ENCODE data around the gene PIK3R5.

The PIK3R5 gene

GRCh38 chr17:8924595-8924994 is 40.9 kb downstream of the PIK3R5 start:
- no peak for DNase-seq (ENCODE audit: low read depth)

- no peak for DNase-seq (ENCODE audit: low read depth)
These were observed 41.7 kb downstream of the PIK3R5 start for GRCh38 chr17:8923762-8924161.

GRCh38 chr17:8922928-8923327 is 42.6 kb downstream of the PIK3R5 start:
- no peak for DNase-seq (ENCODE audit: low read depth)

- DNase-seq (ENCODE audit: low read depth), result no peak
These were observed 43.1 kb downstream of the PIK3R5 start for GRCh38 chr17:8922451-8922850.

GRCh38 chr17:8921147-8921546 is 44.4 kb downstream of the PIK3R5 start:
- DNase-seq (ENCODE audit: low read depth), result no peak

DNA sequence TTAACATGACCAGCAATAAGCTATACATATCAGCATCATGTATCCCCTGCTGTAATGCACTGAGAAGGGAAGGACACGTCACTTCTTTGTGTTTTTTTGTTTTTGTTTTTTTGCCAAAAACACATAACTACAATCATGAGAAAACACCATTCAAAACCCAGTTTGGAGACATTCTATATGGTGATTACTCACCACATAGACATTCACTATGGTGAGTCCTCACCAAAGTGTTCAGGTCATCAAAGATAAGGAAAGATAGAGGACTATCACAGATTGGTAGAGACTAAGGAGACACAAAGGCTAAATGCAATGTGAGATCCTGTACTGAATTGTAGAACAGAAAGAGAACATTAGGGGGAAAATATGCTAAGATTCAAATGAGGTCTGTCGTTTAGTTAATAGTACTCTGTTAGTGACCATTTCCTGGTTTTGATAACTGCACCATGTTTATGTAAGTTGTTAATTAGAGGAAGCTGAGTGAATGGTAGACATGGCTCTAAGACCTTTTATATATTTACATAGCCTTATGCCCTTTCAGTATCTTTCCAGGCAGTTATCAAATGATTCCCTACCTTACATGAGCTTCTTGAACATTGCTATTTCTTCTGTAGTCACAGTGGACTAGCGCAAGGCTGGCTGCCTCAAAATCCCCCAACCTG is 46.6 kb downstream of the PIK3R5 start:
- no peak for DNase-seq (ENCODE audit: low read depth)

DNA sequence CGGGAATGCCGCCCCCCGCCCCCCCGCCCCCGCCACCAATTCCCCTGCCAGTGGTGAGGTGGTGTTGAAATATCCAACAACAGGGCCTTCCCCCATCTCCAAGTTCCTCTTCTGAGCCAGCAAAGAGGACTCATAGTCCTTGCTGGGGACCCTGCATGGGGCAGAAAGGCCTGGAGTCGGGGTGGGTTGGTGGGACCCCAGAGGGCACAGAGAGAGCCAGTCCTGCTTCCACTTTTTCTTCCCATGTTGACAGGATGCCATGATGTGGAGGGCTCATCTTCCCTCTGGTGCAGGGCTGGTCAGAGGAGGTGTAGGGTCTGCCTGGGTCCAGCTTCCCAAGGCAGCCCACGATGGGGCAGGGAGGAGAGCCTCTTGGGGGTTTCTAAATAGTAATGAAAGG is 49.0 kb downstream of the PIK3R5 start:
- DNase-seq (ENCODE audit: low read depth), result no peak

- no peak for DNase-seq (ENCODE audit: low read depth)
These were observed 51.0 kb downstream of the PIK3R5 start for GRCh38 chr17:8914554-8914953.

- DNase-seq (ENCODE audit: low read depth), result no peak
These were observed 51.6 kb downstream of the PIK3R5 start for GRCh38 chr17:8913879-8914278.

DNA sequence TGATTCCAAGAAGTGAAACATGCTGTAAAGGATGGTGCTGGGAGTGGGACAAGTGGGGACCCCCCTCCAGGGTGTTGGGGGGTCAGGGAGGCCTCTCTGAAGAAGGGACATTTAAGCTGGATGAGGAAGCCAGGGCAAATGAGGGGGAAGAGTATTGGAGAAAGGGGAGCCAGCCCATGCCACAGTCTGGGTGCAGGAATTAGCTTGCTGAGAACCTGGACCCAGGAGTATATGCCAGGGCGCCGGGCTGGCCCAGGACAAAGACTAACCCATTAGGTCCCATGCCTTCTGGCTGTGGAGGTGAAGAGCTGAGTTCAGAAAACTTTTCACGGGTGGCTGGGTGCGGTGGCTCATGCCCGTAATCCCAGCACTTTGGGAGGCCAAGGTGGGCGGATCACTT is 52.4 kb downstream of the PIK3R5 start:
- no peak for DNase-seq (ENCODE audit: low read depth)

DNA sequence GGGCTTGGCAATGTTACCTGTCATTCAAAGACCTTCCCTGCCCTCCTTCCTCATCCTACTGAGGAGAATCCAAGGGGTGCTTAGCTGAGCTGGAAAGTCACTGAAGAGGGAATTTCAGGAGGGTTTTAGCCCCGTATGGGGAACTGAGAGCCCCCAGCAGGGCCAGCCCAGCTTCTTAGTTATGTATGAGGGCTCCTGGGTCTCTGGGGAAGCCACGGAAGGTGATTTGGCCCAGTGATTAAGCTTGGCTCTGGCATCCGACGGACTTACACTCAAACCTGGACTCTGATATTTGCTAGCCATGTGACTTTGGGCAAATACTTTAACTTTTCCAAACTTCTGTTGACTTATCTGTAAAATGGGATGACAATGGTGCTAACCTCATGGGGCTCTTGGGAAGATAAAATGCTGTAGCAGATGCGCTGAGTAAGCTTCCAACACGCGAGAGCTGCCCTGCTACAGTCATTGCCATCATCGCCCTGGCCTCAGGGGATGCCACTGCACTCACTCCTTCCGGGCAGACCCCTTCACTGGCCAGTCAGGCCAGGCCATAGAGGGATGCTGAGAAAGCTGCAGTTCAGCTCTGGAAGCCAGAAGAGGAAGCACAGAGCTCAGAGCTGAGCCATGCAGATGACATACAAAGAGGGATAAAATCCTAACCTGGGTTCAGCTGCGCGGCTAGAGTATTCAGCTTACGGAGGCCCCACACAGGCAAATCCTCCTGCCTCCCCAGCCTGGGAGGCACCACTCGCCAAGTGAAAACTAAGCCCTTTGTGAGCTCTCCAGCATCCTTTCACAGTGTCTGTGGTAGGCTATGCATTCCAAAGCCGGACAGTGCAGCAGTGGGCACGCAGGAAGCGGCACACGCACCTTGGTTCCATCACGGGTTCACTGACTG is 53.2 kb downstream of the PIK3R5 start:
- DNase-seq (ENCODE audit: low read depth), result no peak

DNA sequence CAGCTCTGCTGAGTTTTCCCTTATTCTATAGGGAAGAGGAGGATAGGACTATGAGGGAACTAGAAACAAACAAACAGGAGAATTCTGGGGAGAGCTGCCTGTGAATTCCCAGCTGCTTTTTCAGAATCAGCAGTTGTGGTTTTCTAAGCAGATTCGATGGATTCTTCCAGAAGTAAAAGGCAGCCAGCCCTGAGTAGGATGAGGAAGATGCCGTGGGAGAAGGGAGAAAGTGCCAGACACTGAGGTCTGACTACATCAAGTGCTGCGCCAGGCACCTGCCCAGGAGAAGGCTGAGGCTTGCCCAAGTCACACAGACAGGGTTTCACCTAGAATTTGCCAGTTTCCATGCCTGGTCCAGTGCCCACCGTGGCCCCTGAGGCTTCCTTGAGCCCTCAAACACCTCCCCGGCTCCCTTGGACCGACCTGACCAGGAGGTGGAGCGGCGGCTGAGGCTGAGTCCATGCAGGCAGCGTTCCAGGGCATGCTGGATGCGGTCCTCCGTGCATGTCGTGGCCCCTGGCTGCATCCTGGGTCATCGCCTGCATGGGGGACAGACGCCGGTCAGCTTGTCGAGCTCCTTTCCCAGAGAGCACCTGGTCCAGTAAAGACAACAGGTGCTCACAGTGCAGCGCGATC is 54.4 kb downstream of the PIK3R5 start:
- no peak for DNase-seq (ENCODE audit: low read depth)

GRCh38 chr17:8909586-8910270 is 55.8 kb downstream of the PIK3R5 start:
- no peak for DNase-seq (ENCODE audit: low read depth)

DNA sequence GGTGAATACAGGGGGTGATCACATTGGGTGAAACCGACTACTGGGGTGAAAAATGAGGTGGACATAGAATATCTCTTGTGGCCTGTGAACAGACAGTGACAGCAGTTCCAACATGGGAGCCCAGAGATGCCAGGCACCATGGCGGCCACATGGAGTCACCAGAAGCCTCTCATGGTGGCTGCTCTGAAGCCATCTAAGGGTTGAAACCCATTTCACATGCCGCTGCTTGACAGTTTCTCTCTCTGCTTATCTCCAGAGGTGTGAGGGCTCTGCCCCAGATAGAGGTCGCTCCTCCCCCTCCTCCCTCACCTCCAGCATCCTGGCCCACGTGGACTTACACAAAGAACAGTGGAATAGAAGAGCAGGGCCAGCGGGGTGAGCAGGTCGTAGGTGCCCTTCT is 60.2 kb downstream of the PIK3R5 start:
- no peak for DNase-seq (ENCODE audit: low read depth)

- no peak for DNase-seq (ENCODE audit: low read depth)
These were observed 60.8 kb downstream of the PIK3R5 start for GRCh38 chr17:8904686-8905085.

GRCh38 chr17:8904201-8904600 is 61.3 kb downstream of the PIK3R5 start:
- no peak for DNase-seq (ENCODE audit: low read depth)

DNA sequence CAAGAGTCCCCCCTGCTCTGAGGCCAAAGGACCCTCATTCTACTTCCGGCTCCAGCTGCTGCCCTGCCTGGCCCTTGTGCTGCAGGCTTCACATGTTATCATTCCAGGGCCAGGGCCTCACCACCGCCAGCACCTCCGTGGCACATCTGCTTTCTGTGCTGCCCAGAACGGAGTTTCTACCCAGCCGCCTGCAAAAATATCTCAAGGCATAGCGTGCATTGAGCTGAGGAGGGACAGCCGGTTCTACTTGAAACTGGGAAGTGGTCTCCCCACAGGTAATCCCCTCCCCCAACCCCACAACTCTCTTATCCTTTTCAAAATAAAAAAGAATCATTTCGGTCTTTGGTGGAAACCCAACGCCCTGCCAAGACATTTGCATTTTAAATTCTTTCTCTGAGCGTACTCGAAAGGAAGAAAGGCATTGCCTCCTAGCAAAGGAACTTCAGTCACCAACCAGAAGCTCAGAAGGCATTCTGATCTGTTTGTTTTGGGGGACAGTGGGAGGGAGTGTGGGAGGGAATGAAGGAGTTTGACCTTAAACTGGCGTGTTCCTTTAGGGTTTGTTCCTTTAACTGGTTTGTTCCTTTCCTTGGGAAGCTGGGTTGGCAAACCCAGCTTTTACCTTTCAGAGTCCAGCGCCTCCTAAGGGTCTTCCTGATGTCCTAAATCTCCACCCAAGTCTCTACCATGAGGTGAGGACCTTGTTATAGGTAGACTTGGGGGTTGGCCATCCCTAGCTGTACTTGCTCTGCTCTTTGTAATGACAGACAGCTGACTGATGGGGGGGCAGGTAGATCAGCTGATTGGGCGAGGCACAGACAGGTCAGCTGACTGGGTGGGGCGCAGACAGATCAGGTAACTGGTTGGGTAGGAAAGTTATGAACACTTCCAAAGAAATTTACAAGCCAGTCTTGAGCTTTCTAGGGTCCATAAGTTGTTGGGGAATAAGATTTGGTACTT is 64.6 kb downstream of the PIK3R5 start:
- no peak for DNase-seq (ENCODE audit: low read depth)

DNA sequence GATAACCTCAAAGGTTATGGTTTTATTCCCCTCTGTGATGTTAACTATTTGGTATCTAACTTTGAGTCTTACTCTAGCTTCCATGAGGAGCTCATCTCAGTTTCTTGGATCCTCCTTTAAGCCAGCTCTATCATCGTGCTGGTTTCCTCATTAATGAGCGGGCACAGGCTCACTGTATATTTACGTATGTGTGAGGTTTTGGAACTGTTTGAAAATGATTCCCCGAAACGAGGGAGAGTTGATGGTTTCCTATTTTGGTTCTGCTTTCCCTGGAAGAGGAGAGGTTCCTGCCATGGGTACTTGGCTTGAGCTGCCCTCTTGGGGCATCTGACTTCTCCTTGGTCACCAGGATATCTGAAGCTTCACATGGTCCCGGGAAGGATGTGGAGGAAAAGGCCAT is 65.3 kb downstream of the PIK3R5 start:
- DNase-seq (ENCODE audit: low read depth), result no peak

GRCh38 chr17:8898636-8899035 is 66.9 kb downstream of the PIK3R5 start:
- no peak for DNase-seq (ENCODE audit: low read depth)

DNA sequence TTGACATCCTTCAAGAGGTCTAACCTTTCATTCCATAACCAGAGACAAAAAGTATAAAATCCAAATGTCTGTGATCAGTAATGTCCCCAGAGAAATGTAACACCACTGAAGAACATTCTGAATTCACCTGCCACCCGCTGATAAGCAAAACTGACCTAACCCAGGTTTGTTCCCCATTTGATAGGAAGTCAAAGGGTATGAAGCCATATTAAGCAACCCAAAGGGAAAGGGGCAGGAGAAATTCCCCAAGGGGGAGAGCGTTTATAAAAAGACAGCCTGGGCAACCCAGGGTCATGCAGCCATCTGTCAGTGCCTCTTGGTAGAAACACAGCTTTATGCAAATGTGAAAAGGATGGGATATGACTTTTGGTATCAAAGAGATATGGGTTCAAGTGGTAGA is 67.4 kb downstream of the PIK3R5 start:
- no peak for DNase-seq (ENCODE audit: low read depth)
